Coronary artery (tissue), 2 donors: Measurements from ENCODE around the gene ST3GAL4.
"Not testable (repeated sequence)": the region's sequence is repeated elsewhere in the genome, so short reads cannot be mapped to it uniquely, and the experiment has no call there.

Experiments used
- DNase-seq: peaks from one replicate; pipeline ENCODE4 v3.0.0-alpha.2; 2017; ENCODE audit warnings: low spot score
- H3K27ac ChIP-seq, 2 donors: fragments of 200-600 bp; sonication (generic); one replicate each; pipeline ENCODE4 v1.5.1; 2016 to 2019
- H3K4me3 ChIP-seq: fragments of 200-600 bp; sonication (generic); 2 replicates; pipeline ENCODE4 v1.5.1; 2016; ENCODE audit warnings: mild to moderate bottlenecking, moderate library complexity
- CTCF ChIP-seq: fragments of 200-600 bp; sonication (generic); IDR thresholded peaks from one replicate; pipeline ENCODE4 v1.5.1; 2019; ENCODE audit warnings: antibody characterized with exemption

The ST3GAL4 gene

DNA sequence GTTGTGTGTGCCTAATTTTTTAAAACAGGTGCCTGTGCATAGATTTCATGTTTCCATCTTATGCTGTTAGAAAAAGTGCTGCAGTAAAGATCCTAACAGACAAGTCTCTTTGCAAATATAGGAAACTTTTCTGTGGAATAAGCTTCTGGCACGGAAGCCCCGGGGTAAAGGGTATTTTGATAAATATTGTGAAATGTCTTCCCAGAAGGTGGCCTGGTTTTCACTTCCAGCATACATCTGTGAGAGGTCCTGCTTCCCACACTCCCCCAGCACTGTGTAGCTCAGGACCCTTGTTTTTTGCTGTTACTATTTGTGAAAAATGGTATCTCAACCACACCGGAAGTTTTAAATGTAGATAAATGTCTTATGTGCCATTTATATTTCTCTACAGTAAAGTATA is 14.5 kb downstream of the ST3GAL4 start:
- DNase-seq, result no peak
- H3K4me3 ChIP-seq, result no peak overlapping the region
- TF ChIP-seq CTCF, result no peak
- H3K27ac ChIP-seq, result no peak overlapping the region

DNA sequence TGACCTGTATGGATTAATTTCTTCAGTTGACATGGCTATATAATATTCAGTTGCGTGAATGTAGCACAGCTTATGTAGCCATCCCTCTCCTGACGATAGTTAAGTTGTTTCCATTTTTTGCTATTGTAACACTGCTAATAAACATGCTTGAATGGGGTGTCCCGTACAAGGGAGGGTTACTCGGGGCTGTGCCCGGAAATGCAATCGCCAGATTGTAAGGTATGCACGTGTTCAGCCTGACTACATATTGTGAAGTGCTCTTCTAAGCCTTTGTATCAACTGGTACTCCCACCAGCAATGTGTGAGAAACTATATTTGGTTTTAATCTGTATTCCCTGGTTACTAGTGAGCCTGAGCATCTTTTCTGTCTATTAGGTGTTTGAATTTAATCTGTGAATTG is 16.1 kb downstream of the ST3GAL4 start:
- no peak overlapping the region for H3K4me3 ChIP-seq
- DNase-seq, result no peak
- no peak overlapping the region for H3K27ac ChIP-seq
- TF ChIP-seq CTCF, result no peak

DNA sequence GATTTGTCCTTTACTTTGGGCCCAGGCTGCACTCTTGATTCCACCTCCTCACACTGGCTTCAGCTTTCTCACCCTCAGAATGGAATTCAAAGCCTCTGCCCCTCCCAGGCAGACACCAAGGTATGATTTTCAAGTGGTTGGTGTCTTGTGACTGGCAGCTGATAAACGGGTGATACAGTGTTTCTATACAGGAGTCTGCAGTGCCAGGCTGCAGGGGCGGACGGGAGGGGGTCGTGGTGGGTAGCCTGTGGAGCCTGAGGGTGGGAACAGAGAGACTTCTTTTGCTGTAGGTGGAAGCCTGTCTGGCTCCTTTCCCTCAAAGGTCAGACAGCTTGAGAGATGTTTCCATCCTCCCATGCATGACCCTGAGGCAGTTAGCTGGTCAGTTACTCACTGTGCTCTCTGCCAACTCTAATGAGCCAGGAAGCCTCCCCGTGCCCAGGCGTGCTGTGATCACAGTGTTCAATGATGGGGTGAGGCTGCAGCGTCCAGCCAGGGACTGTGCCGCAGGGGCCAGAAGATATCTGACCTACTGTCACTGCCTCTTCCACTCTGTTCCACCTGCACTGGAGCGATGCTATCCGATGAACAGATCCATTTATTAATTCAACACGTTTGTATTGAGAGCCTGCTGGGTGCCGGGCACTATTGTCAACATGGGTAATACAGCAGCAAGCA is 18.0 kb downstream of the ST3GAL4 start:
- H3K4me3 ChIP-seq, DNase-seq, H3K27ac ChIP-seq: not testable (repeated sequence)

DNA sequence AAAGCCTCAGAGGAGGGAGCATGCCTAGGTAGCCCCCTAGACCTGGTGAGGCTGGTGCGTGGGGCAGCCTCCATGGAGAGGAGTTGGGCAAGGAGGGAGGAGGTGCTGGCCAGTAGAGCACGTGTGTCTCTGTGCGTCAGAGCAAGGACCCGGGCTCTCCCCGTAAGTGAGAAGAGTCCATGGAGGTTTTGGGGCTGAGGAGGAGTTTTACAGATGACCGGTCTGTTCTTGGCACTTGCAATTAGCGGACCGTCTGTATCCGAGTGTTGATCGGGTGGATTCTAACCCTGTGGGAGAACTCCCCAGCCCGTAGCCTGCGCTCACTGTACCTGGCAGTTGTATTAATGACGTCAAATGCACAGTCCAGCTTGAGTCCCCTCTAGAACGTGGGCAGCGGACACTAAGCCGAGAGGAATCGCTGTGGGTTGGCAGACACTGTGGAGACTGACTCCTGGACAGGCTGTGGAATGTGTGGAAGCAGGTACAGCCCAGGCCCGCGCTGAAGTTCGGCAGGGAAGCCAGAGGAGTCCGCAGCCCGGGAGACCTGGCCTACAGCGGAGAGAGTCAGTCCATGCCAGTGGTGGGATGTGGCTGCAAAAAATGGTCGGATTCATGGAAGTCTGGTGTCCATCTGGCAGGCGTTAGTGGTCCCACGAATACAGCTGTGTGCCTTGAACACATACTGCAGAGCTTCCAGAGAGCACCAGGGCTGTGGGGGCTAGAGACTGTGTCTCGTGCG is 19.2 kb downstream of the ST3GAL4 start:
- H3K27ac ChIP-seq, result peak overlapping the region in 1 of 2 donors; percentile 16
- H3K4me3 ChIP-seq, DNase-seq: not testable (repeated sequence)

DNA sequence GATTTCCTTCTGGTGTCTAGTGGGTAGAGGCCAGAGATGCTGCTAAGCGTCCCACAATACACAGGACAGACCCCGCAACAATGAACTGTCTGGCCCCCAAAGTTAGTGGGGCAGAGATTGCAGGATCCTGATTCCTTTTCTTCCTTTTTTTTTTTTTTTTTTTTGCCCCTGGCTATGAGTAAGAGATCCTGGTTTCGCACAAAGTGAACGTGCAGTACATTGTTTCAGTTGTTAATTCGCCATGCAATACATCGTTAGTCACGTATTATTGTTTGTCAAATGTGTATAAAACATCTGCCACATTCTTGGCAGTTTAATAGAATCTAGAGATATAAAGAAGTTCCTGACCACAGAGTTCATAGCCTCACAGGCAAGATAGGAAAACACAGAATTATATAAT is 20.2 kb downstream of the ST3GAL4 start:
- Histone ChIP-seq H3K4me3 (no peak overlapping the region), H3K27ac (no peak overlapping the region)
- no peak for TF ChIP-seq CTCF
- DNase-seq, result no peak

DNA sequence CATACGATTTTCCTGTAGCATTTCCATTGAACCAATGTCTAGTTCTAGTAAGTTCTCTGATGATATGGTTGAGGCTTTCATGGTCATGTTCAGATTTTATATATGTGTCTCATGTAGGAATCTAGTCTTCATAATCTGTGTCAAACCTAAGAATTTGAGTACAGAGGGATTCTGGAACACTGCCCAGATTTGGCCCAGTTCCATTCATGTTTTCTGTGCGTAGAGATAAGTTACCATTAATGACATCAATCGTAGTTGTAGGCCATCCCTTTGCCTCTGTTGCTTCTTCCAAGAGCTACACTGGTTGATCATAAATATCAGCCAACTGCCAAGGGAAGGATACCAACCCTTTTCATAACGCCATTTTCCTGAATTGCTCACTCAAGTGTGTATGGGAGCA is 23.3 kb downstream of the ST3GAL4 start:
- Histone ChIP-seq H3K4me3 (no peak overlapping the region), H3K27ac (no peak overlapping the region)
- no peak for TF ChIP-seq CTCF
- no peak for DNase-seq

DNA sequence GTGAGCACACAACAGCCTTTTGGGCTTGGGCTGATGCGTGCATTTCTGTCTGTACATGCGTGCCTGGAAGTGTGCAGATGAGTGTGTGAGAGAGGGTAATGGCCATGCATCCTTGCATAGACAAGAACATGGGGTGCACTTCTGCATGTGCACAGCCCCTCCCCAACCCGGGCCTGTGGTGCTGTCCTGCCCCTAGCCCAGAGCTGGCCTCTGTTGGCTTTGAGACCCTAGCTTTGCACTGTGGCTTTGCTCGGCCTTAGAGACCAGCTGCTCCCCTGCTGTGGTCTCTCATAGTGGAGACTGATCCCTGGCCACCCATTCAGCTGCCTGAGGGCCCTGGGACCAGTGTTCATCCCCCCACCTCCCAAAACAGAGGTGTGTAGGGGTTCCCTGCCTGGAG is 25.4 kb downstream of the ST3GAL4 start:
- no peak overlapping the region for H3K4me3 ChIP-seq
- no peak for TF ChIP-seq CTCF
- no peak overlapping the region for H3K27ac ChIP-seq
- no peak for DNase-seq

GRCh38 chr11:126381960-126382359 is 26.5 kb downstream of the ST3GAL4 start:
- not testable (repeated sequence) for DNase-seq, H3K4me3 ChIP-seq, H3K27ac ChIP-seq

DNA sequence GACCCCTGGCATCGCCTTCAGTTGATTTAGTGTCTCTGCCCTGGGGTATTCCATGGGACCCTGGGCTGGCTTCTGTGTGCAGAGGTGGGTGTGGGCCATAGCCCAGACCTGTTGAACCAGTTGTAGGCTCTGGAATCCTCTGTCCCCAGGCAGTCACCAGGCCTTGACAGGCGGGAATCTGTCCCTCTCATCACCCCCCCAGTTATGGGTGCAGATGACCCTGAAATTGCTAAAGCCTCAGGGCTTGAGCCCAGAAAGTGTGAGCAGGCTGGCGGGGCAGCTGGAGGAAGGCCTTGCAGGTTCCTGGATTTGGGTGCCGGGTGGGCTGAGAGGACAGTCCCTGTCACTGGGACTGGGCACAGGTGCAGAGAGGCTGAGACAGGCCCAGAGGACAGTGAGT is 27.2 kb downstream of the ST3GAL4 start:
- H3K27ac ChIP-seq, DNase-seq, H3K4me3 ChIP-seq: not testable (repeated sequence)
